ENCODE data around the gene PALLD. TPM values are rescaled to one million over a fixed set of nuclear protein-coding genes. Genes with fewer than 3 reads are reported as not detected.

PALLD gene
- polyA plus RNA-seq, 3 donors: 6.1 to 11.8 (median 9.9) TPM

DNA sequence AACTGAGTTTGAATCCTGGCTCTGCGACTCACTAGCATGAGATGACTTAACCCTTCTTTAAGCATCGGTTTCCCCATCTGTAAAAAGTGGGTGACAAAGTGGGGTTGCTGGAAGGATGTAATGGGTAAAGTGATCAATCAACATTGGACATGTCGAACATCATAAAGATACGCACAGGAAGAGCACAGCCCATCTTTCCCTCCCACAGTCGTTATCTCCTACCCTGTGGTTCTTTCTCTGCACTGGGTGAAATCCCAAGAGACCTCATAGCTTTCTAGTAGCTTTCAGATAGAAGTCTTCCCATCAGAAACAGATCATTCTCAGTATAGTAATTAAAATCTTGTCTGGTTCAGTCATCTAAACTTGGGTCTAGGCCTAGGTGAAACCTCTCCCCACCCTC, 296.7 kb downstream of the PALLD start:
- H3K4me1 Mint-ChIP-seq: peaks cover 58% of the 10 kb centered on the region
- Histone ChIP-seq H3K4me2 (replicated peaks; ENCODE audit: extremely low read depth, low read length, poor library complexity, severe bottlenecking) (no peak overlapping the region), H3K9me3 (replicated peaks in 1 of 2; ENCODE audit: control insufficient read depth in 1 of 2, insufficient read depth in 1 of 2, low read length in 2 of 2) (peaks cover 4 to 6% of the 10 kb centered on the region in 2 donors), H3K9ac (ENCODE audit: insufficient read depth, low read length, poor library complexity, severe bottlenecking) (no peak overlapping the region), H3K27ac (ENCODE audit: low read depth in 1 of 2, low read length in 2 of 2) (no peak overlapping the region), H4K20me1 (ENCODE audit: insufficient read depth, low read length) (no peaks in the 10 kb centered on the region), H2AFZ (ENCODE audit: insufficient read depth, low read depth, low read length, poor library complexity, severe bottlenecking) (no peak overlapping the region), H3K36me3 (replicated peaks in 1 of 2; ENCODE audit: control insufficient read depth in 1 of 2, insufficient read depth in 2 of 2, low read length in 2 of 2) (no peaks in the 10 kb centered on the region), H3K4me1 (ENCODE audit: control insufficient read depth in 1 of 2, insufficient read depth in 2 of 2, low read length in 2 of 2) (peaks cover 55 to 71% of the 10 kb centered on the region in 2 donors), H3K4me3 (replicated peaks in 1 of 3; ENCODE audit: low read depth in 2 of 3, low read length in 3 of 3) (no peak overlapping the region), H3K79me2 (ENCODE audit: insufficient read depth, low read length) (no peaks in the 10 kb centered on the region), H3K27me3 (ENCODE audit: control insufficient read depth in 2 of 2, insufficient read depth in 2 of 2, low read length in 2 of 2) (no peaks in the 10 kb centered on the region)
- no peak overlapping the region for H3K4me3 Mint-ChIP-seq
- peaks cover 0 to 3% of the 10 kb centered on the region in 2 donors for H3K36me3 Mint-ChIP-seq
- no peak for DNase-seq
- H3K27ac Mint-ChIP-seq: peak overlapping the region in 1 of 7 donors; percentile 24
- TF ChIP-seq, protein P1, sequence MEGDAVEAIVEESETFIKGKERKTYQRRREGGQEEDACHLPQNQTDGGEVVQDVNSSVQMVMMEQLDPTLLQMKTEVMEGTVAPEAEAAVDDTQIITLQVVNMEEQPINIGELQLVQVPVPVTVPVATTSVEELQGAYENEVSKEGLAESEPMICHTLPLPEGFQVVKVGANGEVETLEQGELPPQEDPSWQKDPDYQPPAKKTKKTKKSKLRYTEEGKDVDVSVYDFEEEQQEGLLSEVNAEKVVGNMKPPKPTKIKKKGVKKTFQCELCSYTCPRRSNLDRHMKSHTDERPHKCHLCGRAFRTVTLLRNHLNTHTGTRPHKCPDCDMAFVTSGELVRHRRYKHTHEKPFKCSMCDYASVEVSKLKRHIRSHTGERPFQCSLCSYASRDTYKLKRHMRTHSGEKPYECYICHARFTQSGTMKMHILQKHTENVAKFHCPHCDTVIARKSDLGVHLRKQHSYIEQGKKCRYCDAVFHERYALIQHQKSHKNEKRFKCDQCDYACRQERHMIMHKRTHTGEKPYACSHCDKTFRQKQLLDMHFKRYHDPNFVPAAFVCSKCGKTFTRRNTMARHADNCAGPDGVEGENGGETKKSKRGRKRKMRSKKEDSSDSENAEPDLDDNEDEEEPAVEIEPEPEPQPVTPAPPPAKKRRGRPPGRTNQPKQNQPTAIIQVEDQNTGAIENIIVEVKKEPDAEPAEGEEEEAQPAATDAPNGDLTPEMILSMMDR (IDR thresholded peaks at IDR 0.05): no peak
- peaks cover 0 to 5% (median 0%) of the 10 kb centered on the region in 3 donors for H3K27me3 Mint-ChIP-seq (ENCODE audit: low read depth in 3 of 3)
- WGBS (ENCODE audit: insufficient coverage): no CpG with 5 or more reads among the region's 5 CpGs
- intact Hi-C loops (cut with micrococcal nuclease): loop anchor here in 1 of 2 donors (10.0 kb wide), 1 partner anchor 69 kb away; no protein-coding TSS in a partner anchor
- peaks cover 0 to 9% (median 7%) of the 10 kb centered on the region in 7 donors for H3K9me3 Mint-ChIP-seq

DNA sequence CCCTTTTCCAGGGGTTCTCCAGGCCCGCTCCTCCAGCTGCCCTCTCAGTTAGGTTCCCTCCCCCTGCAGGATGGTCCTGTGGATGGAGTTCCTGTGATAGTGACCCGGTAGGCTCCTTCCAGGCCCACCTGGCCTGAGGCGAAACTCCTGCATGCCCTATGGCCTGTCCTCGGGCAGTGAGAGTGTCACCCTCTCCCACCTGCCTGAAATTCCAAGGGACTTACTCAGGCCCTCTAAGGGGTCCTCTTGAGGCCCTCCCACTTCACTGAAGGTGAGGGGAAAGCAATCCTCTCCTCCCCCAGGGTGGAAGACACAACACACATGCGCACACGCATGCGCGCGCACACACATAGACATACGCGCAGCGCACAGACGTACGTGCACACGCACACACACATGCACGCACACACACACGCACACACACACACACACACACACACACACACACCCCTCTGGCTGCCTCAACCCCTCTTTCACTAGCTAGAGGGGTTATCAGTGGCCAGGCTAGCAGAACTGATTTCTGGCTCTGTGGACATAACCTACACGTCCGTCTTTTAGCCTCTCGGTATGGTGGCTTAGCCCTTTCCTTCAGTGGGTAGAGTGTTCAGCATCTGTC, 297.3 kb downstream of the PALLD start:
- Histone ChIP-seq H3K27me3 (ENCODE audit: control insufficient read depth in 2 of 2, insufficient read depth in 2 of 2, low read length in 2 of 2) (no peaks in the 10 kb centered on the region), H3K79me2 (ENCODE audit: insufficient read depth, low read length) (no peaks in the 10 kb centered on the region), H3K4me1 (ENCODE audit: control insufficient read depth in 1 of 2, insufficient read depth in 2 of 2, low read length in 2 of 2) (peaks cover 59 to 73% of the 10 kb centered on the region in 2 donors), H3K9me3 (replicated peaks in 1 of 2; ENCODE audit: control insufficient read depth in 1 of 2, insufficient read depth in 1 of 2, low read length in 2 of 2) (peaks cover 4 to 6% of the 10 kb centered on the region in 2 donors), H3K4me3 (replicated peaks in 1 of 3; ENCODE audit: low read depth in 2 of 3, low read length in 3 of 3) (no peak overlapping the region), H3K9ac (ENCODE audit: insufficient read depth, low read length, poor library complexity, severe bottlenecking) (no peak overlapping the region), H3K36me3 (replicated peaks in 1 of 2; ENCODE audit: control insufficient read depth in 1 of 2, insufficient read depth in 2 of 2, low read length in 2 of 2) (no peaks in the 10 kb centered on the region), H2AFZ (ENCODE audit: insufficient read depth, low read depth, low read length, poor library complexity, severe bottlenecking) (no peak overlapping the region), H3K27ac (ENCODE audit: low read depth in 1 of 2, low read length in 2 of 2) (peak overlapping the region in 1 of 2 donors; percentile 8), H4K20me1 (ENCODE audit: insufficient read depth, low read length) (no peaks in the 10 kb centered on the region), H3K4me2 (replicated peaks; ENCODE audit: extremely low read depth, low read length, poor library complexity, severe bottlenecking) (no peak overlapping the region)
- intact Hi-C loops (cut with micrococcal nuclease): loop anchor here in 1 of 2 donors (10.0 kb wide), 1 partner anchor 69 kb away; no protein-coding TSS in a partner anchor
- H3K36me3 Mint-ChIP-seq: peaks cover 0 to 3% of the 10 kb centered on the region in 2 donors
- no peak overlapping the region for H3K4me3 Mint-ChIP-seq
- no peak for DNase-seq
- TF ChIP-seq, protein P1 (IDR thresholded peaks at IDR 0.05): no peak
- peaks cover 57% of the 10 kb centered on the region for H3K4me1 Mint-ChIP-seq
- peaks cover 0 to 9% (median 7%) of the 10 kb centered on the region in 7 donors for H3K9me3 Mint-ChIP-seq
- peak overlapping the region in 5 of 7 donors; percentile 7 to 79 (median 46) for H3K27ac Mint-ChIP-seq
- H3K27me3 Mint-ChIP-seq (ENCODE audit: low read depth in 3 of 3): peaks cover 0 to 5% (median 0%) of the 10 kb centered on the region in 3 donors
- WGBS (ENCODE audit: insufficient coverage): 82% methylated on average over 11 of the region's 20 CpGs

Measured in CD14-positive monocyte (primary cell).